Upper lobe of right lung (tissue), 1 donor: Measurements from ENCODE around the gene ZNF764. TPM values are rescaled to one million over a fixed set of nuclear protein-coding genes. Genes with fewer than 3 reads are reported as not detected.

Source experiments
- ATAC-seq: fragments of 200-7000 bp; cut with Tn5 transposase; one replicate; pipeline ENCODE4 v1.9.1; 2020; ENCODE audit warnings: mild to moderate bottlenecking, moderate library complexity
- DNase-seq: peaks from one replicate; pipeline ENCODE4 v3.0.0-alpha.2; 2020
- H3K27ac ChIP-seq: fragments of 200-600 bp; one replicate; pipeline ENCODE4 v1.8.0; 2022
- H3K27me3 ChIP-seq: fragments of 200-600 bp; one replicate; pipeline ENCODE4 v1.8.0; 2022; ENCODE audit warnings: mild to moderate bottlenecking
- H3K36me3 ChIP-seq: fragments of 200-600 bp; one replicate; pipeline ENCODE4 v1.8.0; 2022
- H3K4me1 ChIP-seq: fragments of 200-600 bp; one replicate; pipeline ENCODE4 v1.8.0; 2022
- H3K4me3 ChIP-seq: fragments of 200-600 bp; one replicate; pipeline ENCODE4 v1.8.0; 2022; ENCODE audit warnings: mild to moderate bottlenecking
- H3K9me3 ChIP-seq: fragments of 200-600 bp; one replicate; pipeline ENCODE4 v1.8.0; 2022
- CTCF ChIP-seq: fragments of 200-600 bp; IDR thresholded peaks from one replicate; pipeline ENCODE4 v1.8.0; 2022; ENCODE audit warnings: antibody characterized with exemption
- intact Hi-C: fragments of 100-400 bp; cut with DNase I; formaldehyde crosslinking; loops from one replicate; pipeline ENCODE4 v1.11.0; 2022
- total RNA-seq: library from RNA; stranded (reverse); fragmentation: NEBNext Ultra II Directional; extraction: Animal tissue kit (Norgen Biotek cat#: 25700); gene quantifications from one replicate; pipeline ENCODE4 v1.2.1, GENCODE V29; 2021
- donor health status: DM: no; HTN: yes; CAD: no; lungs with severe emphysema.

ZNF764 gene
- total RNA-seq, 1 donor from 2014 or later = 10.6 TPM

GRCh38 chr16:30567991-30568638, 9.9 kb upstream of the ZNF764 start:
- H3K9me3 ChIP-seq = no peaks in the 10 kb centered on the region
- H3K4me1 ChIP-seq = peaks cover 17% of the 10 kb centered on the region
- no peak overlapping the region for H3K27ac ChIP-seq
- ATAC-seq = no peak
- no peak for DNase-seq
- TF ChIP-seq CTCF = no peak
- no peaks in the 10 kb centered on the region for H3K27me3 ChIP-seq
- no peak overlapping the region for H3K4me3 ChIP-seq
- intact Hi-C loops = no loop called here
- no peaks in the 10 kb centered on the region for H3K36me3 ChIP-seq

- intact Hi-C loops = no loop called here
- no peak overlapping the region for H3K4me3 ChIP-seq
Observed at GRCh38 chr16:30567160-30567990, 9.2 kb upstream of the ZNF764 start.

GRCh38 chr16:30566531-30566930, 8.4 kb upstream of the ZNF764 start:
- TF ChIP-seq CTCF = no peak
- no peak overlapping the region for H3K27ac ChIP-seq
- peaks cover 12% of the 10 kb centered on the region for H3K4me1 ChIP-seq
- no peaks in the 10 kb centered on the region for H3K36me3 ChIP-seq
- intact Hi-C loops = no loop called here
- ATAC-seq = no peak
- H3K9me3 ChIP-seq = no peaks in the 10 kb centered on the region
- no peak overlapping the region for H3K4me3 ChIP-seq
- no peak for DNase-seq
- H3K27me3 ChIP-seq = no peaks in the 10 kb centered on the region

More at GRCh38 chr16:30567160-30567990, 9.2 kb upstream of the ZNF764 start:
- Histone ChIP-seq H3K9me3 (no peaks in the 10 kb centered on the region), H3K27me3 (no peaks in the 10 kb centered on the region), H3K36me3 (no peaks in the 10 kb centered on the region), H3K4me1 (peaks cover 14% of the 10 kb centered on the region), H3K27ac (no peak overlapping the region)
- no peak for TF ChIP-seq CTCF
- DNase-seq (no peak), ATAC-seq (no peak)

- Histone ChIP-seq H3K9me3 (no peaks in the 10 kb centered on the region), H3K4me3 (no peak overlapping the region), H3K36me3 (no peaks in the 10 kb centered on the region), H3K27me3 (no peaks in the 10 kb centered on the region), H3K27ac (no peak overlapping the region), H3K4me1 (peaks cover 11% of the 10 kb centered on the region)
- DNase-seq (no peak), ATAC-seq (no peak)
- intact Hi-C loops = no loop called here
- no peak for TF ChIP-seq CTCF
Observed at GRCh38 chr16:30565984-30566383, 7.8 kb upstream of the ZNF764 start.

- H3K27ac ChIP-seq = no peak overlapping the region
- H3K36me3 ChIP-seq = no peaks in the 10 kb centered on the region
- peaks cover 8% of the 10 kb centered on the region for H3K4me1 ChIP-seq
- DNase-seq = no peak
- intact Hi-C loops = no loop called here
- H3K4me3 ChIP-seq = no peak overlapping the region
- TF ChIP-seq CTCF = no peak
- H3K27me3 ChIP-seq = no peaks in the 10 kb centered on the region
- no peak for ATAC-seq
- H3K9me3 ChIP-seq = no peaks in the 10 kb centered on the region
Observed at GRCh38 chr16:30565526-30565925, 7.4 kb upstream of the ZNF764 start.
